Measurements from ENCODE around the gene WDR72. TPM values are rescaled to one million over a fixed set of nuclear protein-coding genes. Genes with fewer than 3 reads are reported as not detected.

The WDR72 gene
- total RNA-seq, 1 experiment from 2014 or later, result 3.9 TPM

DNA sequence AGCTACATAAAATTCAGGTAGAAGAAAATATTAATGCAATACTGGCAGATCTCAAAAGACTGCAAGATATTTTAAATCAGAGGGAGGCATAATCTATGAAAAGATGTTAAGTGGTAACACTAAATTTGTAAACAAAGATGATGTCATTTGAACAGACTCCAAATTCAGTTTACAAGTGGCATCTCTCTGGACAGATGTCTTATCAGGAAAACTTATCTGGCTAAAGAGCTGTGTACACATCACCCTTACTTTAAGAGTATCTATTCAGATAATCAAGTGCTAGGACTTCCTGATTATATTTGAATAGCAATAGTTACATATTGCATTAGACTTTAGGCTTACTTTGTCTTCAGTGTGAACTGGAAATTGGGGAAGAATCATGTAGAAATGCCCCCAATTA, 231.5 kb downstream of the WDR72 start:
- no peaks in the 10 kb centered on the region for H3K9me3 Mint-ChIP-seq (ENCODE audit: low read depth, unreplicated experiment)
- DNase-seq, result no peak
- BruUV-seq (replicated peaks), result no TSS peak
- H3K27me3 Mint-ChIP-seq (ENCODE audit: unreplicated experiment), result no peaks in the 10 kb centered on the region
- intact Hi-C loops (cut with micrococcal nuclease; ENCODE audit: unreplicated experiment), result no loop called here
- TF ChIP-seq, protein P1, sequence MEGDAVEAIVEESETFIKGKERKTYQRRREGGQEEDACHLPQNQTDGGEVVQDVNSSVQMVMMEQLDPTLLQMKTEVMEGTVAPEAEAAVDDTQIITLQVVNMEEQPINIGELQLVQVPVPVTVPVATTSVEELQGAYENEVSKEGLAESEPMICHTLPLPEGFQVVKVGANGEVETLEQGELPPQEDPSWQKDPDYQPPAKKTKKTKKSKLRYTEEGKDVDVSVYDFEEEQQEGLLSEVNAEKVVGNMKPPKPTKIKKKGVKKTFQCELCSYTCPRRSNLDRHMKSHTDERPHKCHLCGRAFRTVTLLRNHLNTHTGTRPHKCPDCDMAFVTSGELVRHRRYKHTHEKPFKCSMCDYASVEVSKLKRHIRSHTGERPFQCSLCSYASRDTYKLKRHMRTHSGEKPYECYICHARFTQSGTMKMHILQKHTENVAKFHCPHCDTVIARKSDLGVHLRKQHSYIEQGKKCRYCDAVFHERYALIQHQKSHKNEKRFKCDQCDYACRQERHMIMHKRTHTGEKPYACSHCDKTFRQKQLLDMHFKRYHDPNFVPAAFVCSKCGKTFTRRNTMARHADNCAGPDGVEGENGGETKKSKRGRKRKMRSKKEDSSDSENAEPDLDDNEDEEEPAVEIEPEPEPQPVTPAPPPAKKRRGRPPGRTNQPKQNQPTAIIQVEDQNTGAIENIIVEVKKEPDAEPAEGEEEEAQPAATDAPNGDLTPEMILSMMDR (IDR thresholded peaks at IDR 0.05; ENCODE audit: unreplicated experiment), result no peak
- H3K27ac Mint-ChIP-seq (ENCODE audit: unreplicated experiment), result no peak overlapping the region
- H3K4me3 Mint-ChIP-seq (ENCODE audit: low read depth, unreplicated experiment), result no peak overlapping the region
- peaks cover 9% of the 10 kb centered on the region for H3K4me1 Mint-ChIP-seq (ENCODE audit: low read depth, unreplicated experiment)
- no peaks in the 10 kb centered on the region for H3K36me3 Mint-ChIP-seq (ENCODE audit: insufficient read depth, unreplicated experiment)
- CTCF ChIA-PET, result interaction anchor here (1.3 kb wide), 1 partner anchor 22 kb away, joined by 3 read pairs; no protein-coding TSS in a partner anchor

DNA sequence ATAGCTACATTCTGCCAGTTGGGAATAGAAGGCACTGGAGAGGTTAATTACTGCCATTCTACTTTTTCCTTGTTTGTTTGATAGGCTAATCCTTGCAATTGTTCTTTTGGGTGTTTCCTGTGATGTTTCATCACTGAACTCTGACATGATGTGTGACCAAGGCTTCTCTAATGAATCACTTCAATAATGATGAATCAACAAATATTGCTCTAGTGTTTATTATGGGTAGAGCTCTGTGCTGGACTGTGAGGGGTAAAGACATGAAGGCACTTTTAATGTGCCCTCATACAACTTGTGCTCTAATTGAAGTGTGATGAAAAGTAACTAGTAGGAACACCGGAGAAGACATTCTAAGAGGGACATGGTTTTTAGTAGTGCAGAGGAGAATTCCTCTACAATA, 233.6 kb downstream of the WDR72 start:
- intact Hi-C loops (cut with micrococcal nuclease; ENCODE audit: unreplicated experiment), result no loop called here
- Mint-ChIP-seq H3K9me3 (ENCODE audit: low read depth, unreplicated experiment) (no peaks in the 10 kb centered on the region), H3K27me3 (ENCODE audit: unreplicated experiment) (no peaks in the 10 kb centered on the region), H3K27ac (ENCODE audit: unreplicated experiment) (no peak overlapping the region), H3K4me1 (ENCODE audit: low read depth, unreplicated experiment) (peaks cover 9% of the 10 kb centered on the region), H3K36me3 (ENCODE audit: insufficient read depth, unreplicated experiment) (no peaks in the 10 kb centered on the region), H3K4me3 (ENCODE audit: low read depth, unreplicated experiment) (no peak overlapping the region)
- CTCF ChIA-PET, result interaction anchor here (1.1 kb wide), 1 partner anchor 12 kb away, joined by 4 read pairs; no protein-coding TSS in a partner anchor
- TF ChIP-seq, protein P1 (IDR thresholded peaks at IDR 0.05; ENCODE audit: unreplicated experiment), result no peak
- BruUV-seq (replicated peaks), result no TSS peak
- no peak for DNase-seq

DNA sequence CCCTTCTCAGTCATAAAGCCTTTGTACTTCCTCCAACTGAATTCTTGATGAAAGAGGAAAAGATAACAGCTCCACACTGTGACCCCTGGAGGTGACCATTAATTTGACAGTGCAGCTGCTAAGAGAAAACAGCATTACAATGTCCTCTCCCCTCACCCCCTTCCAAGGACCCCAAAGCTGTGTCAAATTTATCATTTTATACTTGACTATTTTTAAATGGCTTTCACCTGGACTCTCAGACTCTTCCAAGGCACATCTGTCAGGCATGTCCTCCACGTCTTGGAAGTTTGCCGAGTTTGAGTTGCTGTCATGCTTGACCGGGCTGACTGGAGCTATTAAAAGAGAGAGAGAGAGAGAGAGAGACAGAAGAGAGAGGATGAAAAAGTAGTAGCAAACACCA, 236.5 kb downstream of the WDR72 start:
- TF ChIP-seq, protein P1 (IDR thresholded peaks at IDR 0.05; ENCODE audit: unreplicated experiment), result no peak
- no peak overlapping the region for H3K4me3 Mint-ChIP-seq (ENCODE audit: low read depth, unreplicated experiment)
- no peak for DNase-seq
- peaks cover 9% of the 10 kb centered on the region for H3K4me1 Mint-ChIP-seq (ENCODE audit: low read depth, unreplicated experiment)
- no TSS peak for BruUV-seq (replicated peaks)
- no peaks in the 10 kb centered on the region for H3K27me3 Mint-ChIP-seq (ENCODE audit: unreplicated experiment)
- CTCF ChIA-PET, result no interaction called here
- intact Hi-C loops (cut with micrococcal nuclease; ENCODE audit: unreplicated experiment), result loop anchor here (5.0 kb wide), 1 partner anchor 134 kb away; no protein-coding TSS in a partner anchor
- no peaks in the 10 kb centered on the region for H3K36me3 Mint-ChIP-seq (ENCODE audit: insufficient read depth, unreplicated experiment)
- no peaks in the 10 kb centered on the region for H3K9me3 Mint-ChIP-seq (ENCODE audit: low read depth, unreplicated experiment)
- no peak overlapping the region for H3K27ac Mint-ChIP-seq (ENCODE audit: unreplicated experiment)

GRCh38 chr15:53520996-53521395, 238.5 kb downstream of the WDR72 start:
- TF ChIP-seq, protein P1 (IDR thresholded peaks at IDR 0.05; ENCODE audit: unreplicated experiment), result no peak
- no peak overlapping the region for H3K4me3 Mint-ChIP-seq (ENCODE audit: low read depth, unreplicated experiment)
- H3K27ac Mint-ChIP-seq (ENCODE audit: unreplicated experiment), result no peak overlapping the region
- H3K4me1 Mint-ChIP-seq (ENCODE audit: low read depth, unreplicated experiment), result peaks cover 5% of the 10 kb centered on the region
- no TSS peak for BruUV-seq (replicated peaks)
- no peaks in the 10 kb centered on the region for H3K27me3 Mint-ChIP-seq (ENCODE audit: unreplicated experiment)
- H3K36me3 Mint-ChIP-seq (ENCODE audit: insufficient read depth, unreplicated experiment), result no peaks in the 10 kb centered on the region
- intact Hi-C loops (cut with micrococcal nuclease; ENCODE audit: unreplicated experiment), result loop anchor here (5.0 kb wide), 1 partner anchor 136 kb away; no protein-coding TSS in a partner anchor
- H3K9me3 Mint-ChIP-seq (ENCODE audit: low read depth, unreplicated experiment), result no peaks in the 10 kb centered on the region
- CTCF ChIA-PET, result interaction anchor here (0.6 to 0.7 kb wide), 2 partner anchors 89 to 129 kb away, joined by 3 to 4 read pairs; no protein-coding TSS in a partner anchor
- peak; percentile 15 for DNase-seq
